GM12872 (cell line): ENCODE measurements around the gene TMEM18.
A peak's percentile ranks its signal among the peaks of the same experiment; 100 is the strongest.

Experiments used
- TF ChIP-seq, protein P1 (sequence below): IDR thresholded peaks from 3 replicates; pipeline ENCODE4 v1.5.1; 2011; ENCODE audit warnings: low read depth, mild to moderate bottlenecking, low read length, moderate library complexity; ENCODE audit not compliant: insufficient read depth

The TMEM18 gene

GRCh38 chr2:641872-642815 is 35.1 kb downstream of the TMEM18 start:
- TF ChIP-seq, protein P1, sequence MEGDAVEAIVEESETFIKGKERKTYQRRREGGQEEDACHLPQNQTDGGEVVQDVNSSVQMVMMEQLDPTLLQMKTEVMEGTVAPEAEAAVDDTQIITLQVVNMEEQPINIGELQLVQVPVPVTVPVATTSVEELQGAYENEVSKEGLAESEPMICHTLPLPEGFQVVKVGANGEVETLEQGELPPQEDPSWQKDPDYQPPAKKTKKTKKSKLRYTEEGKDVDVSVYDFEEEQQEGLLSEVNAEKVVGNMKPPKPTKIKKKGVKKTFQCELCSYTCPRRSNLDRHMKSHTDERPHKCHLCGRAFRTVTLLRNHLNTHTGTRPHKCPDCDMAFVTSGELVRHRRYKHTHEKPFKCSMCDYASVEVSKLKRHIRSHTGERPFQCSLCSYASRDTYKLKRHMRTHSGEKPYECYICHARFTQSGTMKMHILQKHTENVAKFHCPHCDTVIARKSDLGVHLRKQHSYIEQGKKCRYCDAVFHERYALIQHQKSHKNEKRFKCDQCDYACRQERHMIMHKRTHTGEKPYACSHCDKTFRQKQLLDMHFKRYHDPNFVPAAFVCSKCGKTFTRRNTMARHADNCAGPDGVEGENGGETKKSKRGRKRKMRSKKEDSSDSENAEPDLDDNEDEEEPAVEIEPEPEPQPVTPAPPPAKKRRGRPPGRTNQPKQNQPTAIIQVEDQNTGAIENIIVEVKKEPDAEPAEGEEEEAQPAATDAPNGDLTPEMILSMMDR: no peak

GRCh38 chr2:641164-641871 is 35.9 kb downstream of the TMEM18 start:
- TF ChIP-seq, protein P1: no peak

DNA sequence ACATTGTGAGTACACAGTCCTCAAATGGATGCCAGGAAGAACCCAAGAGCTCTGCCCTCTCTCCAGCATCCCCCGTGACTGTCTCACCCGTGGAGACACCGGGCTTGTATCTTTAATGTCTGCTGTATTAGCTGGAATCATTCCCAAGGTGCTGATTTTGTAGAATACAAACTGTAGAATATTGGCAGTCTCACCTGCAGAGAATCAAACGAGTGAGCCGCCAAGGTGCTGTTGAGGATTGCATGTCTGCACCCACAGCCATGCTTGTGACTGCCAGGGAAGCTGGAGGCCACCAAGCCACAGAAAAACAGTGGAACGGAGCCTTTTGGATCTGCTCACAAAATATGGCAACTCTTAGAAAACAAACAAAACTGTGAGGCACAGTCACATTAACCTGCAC is 37.5 kb downstream of the TMEM18 start:
- TF ChIP-seq, protein P1: no peak

GRCh38 chr2:637804-638203 is 39.4 kb downstream of the TMEM18 start:
- TF ChIP-seq, protein P1: no peak

DNA sequence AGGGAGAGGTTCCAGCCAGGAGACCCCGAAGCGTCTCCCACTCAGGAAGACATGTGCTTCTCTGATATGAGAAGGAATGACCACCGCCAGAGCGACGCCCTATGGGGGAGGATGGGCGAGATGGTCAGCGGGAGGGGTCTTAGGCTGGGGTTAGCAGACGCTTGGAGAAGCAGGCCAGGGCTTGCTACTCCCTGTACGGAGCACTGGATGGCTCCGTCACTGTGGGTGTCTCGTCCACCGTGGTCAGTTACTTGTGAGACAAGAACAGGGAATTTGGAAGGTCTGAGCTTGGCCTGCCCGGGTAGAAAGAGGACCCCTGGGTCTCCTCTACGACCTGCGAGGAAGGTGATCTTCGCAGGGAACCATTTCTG is 39.8 kb downstream of the TMEM18 start:
- TF ChIP-seq, protein P1: no peak

DNA sequence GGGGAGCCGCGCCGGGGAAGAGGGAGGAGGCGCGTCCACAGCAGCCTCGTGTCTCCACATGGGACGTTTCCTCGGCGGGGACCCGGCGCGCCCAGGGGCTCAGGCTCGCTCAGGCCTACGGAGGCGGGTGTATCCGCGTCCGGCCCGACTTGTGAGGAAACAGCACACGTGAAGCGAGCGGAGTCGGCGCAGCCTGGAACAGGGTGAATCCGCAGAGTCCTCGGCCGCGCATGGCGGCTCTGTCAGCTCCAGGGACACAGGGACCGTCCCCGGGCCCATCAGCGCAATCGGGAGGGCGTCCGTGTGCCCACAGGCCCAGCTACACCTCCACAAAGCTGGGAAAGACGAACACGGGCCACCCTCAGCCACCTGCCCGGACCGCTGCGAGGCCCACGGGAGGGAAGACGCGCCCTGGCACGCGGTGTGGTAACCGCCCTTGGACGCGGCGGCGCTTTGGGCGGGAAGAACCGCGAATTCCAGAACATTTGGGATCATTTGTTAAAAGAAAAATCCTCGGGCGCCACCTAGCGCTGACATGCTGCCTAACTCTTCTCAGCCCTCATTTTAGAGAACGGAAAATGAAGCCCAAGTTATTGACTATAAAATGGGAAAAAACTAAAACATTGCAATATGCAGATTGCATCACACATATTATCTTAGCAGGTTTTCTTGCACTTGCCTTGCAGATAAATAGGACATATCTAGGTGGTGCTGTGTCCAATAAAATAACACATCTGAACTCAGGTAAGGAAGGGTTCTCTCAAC is 40.4 kb downstream of the TMEM18 start:
- TF ChIP-seq, protein P1: peak; percentile 70
